ENCODE results near the gene SLC7A9. TPM values are rescaled to one million over a fixed set of nuclear protein-coding genes. Genes with fewer than 3 reads are reported as not detected.

The SLC7A9 gene
- total and polyA plus RNA-seq, 10 of the 15 experiments (the other 5 are each of a cell fraction or from before 2014, with no cell fraction given): 0.13 to 0.17 TPM; not detected in 8

DNA sequence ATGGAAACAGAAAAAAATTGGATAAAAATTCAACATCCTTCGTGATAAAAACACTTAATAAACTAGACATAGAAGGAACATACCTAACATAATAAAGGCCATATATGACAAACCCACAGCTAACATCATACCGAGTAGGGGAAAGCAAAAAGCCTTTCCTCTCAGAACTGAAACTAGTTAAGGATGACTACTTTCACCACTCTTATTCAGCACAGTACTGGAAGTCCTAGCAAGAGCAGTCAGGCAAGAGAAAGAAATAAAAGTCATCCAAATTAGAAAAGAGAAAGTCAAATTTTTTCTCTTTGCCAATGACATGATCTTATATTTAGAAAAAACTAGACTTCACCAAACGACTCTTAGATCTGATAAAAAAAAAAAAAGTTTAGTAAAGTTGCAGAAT is 25.8 kb upstream of the SLC7A9 start:
- no peak overlapping the region for H3K4me3 ChIP-seq
- POLR2A ChIA-PET: no interaction called here
- H3K4me2 ChIP-seq (ENCODE audit: control insufficient read depth, insufficient read depth): no peak overlapping the region
- FAIRE-seq: peak; percentile 35
- peaks cover 0 to 2% of the 10 kb centered on the region in 2 experiments; a peak in 1 of 4 replicates for H3K36me3 ChIP-seq (ENCODE audit: control insufficient read depth in 2 of 2, insufficient read depth in 2 of 2, low read length in 1 of 2)
- H4K20me1 ChIP-seq (ENCODE audit: control insufficient read depth, insufficient read depth): no peaks in the 10 kb centered on the region
- H3K79me2 ChIP-seq (ENCODE audit: control insufficient read depth, insufficient read depth, low read length): no peaks in the 10 kb centered on the region
- peaks cover 4% of the 10 kb centered on the region; the same call in 2 of the 3 replicates for H3K9me3 ChIP-seq (replicated peaks; ENCODE audit: control insufficient read depth, insufficient read depth, low read length)
- no peak overlapping the region for H3K27ac ChIP-seq (ENCODE audit: control insufficient read depth, insufficient read depth)
- SMC1A ChIA-PET (ENCODE audit: uncharacterized antibody, unreplicated experiment): interaction anchor here (0.7 to 1.0 kb wide), 3 partner anchors 75 to 100 kb away, joined by 3 read pairs; no protein-coding TSS in a partner anchor
- peaks cover 2% of the 10 kb centered on the region; the same call in 1 of the 2 replicates for H3K4me1 ChIP-seq (ENCODE audit: control insufficient read depth, insufficient read depth, low read length)
- RAD21 ChIA-PET (ENCODE audit: unreplicated experiment): no interaction called here
- in situ Hi-C loops (cut with MboI): no loop called here
- no peaks in the 10 kb centered on the region for H3K27me3 ChIP-seq (replicated peaks in 1 of 2; ENCODE audit: control insufficient read depth in 2 of 2, insufficient read depth in 2 of 2, low read length in 1 of 2)
- intact Hi-C loops (cut with micrococcal nuclease; ENCODE audit: unreplicated experiment): no loop called here
- peak; percentile 48 for DNase-seq (ENCODE audit: low read depth, low spot score)
- 1% methylated on average over 3 of the region's 3 CpGs for WGBS (ENCODE audit: insufficient coverage, insufficient replicate concordance, low lambda C conversion rate, missing lambda C conversion rate)
- no TSS peak for BruUV-seq (replicated peaks)
- CTCF ChIA-PET: no interaction called here
- H2AFZ ChIP-seq (ENCODE audit: control insufficient read depth, low read depth, low read length): no peak overlapping the region
- ATAC-seq: peak; percentile 98
- H3K9ac ChIP-seq (ENCODE audit: control insufficient read depth, insufficient read depth, low read length): no peak overlapping the region
- TF ChIP-seq STAT1 (conservative IDR thresholded peaks at IDR 0.05) (no peak), TBL1XR1 (IDR thresholded peaks at IDR 0.05; ENCODE audit: low read depth, low read length) (no peak), SREBF2 (IDR thresholded peaks at IDR 0.05; ENCODE audit: low read length) (no peak), ATF7 (IDR thresholded peaks at IDR 0.05; ENCODE audit: low read depth) (peak; percentile 51; the same call in 1 of the 2 replicates), CBFB (IDR thresholded peaks at IDR 0.05; ENCODE audit: low read depth) (no peak), MYB (IDR thresholded peaks at IDR 0.05; ENCODE audit: borderline replicate concordance, low read depth, low read length) (no peak), CHD4 (IDR thresholded peaks at IDR 0.05) (no peak), NFYB (IDR thresholded peaks at IDR 0.05; ENCODE audit: insufficient read depth, low read depth, low read length) (no peak), MEF2A (IDR thresholded peaks at IDR 0.05; ENCODE audit: insufficient read depth, low read depth, low read length) (peak; percentile 51; the same call in 1 of the 2 replicates), CEBPB (IDR thresholded peaks at IDR 0.05; ENCODE audit: borderline replicate concordance in 1 of 2, low read depth in 2 of 2, low read length in 2 of 2) (no peak), HDAC6 (IDR thresholded peaks at IDR 0.05; ENCODE audit: unreplicated experiment) (no peak), NBN (IDR thresholded peaks at IDR 0.05) (no peak), DPF2 (IDR thresholded peaks at IDR 0.05) (no peak)
- TF ChIP-seq, protein P1, sequence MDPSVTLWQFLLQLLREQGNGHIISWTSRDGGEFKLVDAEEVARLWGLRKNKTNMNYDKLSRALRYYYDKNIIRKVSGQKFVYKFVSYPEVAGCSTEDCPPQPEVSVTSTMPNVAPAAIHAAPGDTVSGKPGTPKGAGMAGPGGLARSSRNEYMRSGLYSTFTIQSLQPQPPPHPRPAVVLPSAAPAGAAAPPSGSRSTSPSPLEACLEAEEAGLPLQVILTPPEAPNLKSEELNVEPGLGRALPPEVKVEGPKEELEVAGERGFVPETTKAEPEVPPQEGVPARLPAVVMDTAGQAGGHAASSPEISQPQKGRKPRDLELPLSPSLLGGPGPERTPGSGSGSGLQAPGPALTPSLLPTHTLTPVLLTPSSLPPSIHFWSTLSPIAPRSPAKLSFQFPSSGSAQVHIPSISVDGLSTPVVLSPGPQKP (IDR thresholded peaks at IDR 0.05; ENCODE audit: low read depth, low read length): no peak
- TF ChIP-seq, protein P2, sequence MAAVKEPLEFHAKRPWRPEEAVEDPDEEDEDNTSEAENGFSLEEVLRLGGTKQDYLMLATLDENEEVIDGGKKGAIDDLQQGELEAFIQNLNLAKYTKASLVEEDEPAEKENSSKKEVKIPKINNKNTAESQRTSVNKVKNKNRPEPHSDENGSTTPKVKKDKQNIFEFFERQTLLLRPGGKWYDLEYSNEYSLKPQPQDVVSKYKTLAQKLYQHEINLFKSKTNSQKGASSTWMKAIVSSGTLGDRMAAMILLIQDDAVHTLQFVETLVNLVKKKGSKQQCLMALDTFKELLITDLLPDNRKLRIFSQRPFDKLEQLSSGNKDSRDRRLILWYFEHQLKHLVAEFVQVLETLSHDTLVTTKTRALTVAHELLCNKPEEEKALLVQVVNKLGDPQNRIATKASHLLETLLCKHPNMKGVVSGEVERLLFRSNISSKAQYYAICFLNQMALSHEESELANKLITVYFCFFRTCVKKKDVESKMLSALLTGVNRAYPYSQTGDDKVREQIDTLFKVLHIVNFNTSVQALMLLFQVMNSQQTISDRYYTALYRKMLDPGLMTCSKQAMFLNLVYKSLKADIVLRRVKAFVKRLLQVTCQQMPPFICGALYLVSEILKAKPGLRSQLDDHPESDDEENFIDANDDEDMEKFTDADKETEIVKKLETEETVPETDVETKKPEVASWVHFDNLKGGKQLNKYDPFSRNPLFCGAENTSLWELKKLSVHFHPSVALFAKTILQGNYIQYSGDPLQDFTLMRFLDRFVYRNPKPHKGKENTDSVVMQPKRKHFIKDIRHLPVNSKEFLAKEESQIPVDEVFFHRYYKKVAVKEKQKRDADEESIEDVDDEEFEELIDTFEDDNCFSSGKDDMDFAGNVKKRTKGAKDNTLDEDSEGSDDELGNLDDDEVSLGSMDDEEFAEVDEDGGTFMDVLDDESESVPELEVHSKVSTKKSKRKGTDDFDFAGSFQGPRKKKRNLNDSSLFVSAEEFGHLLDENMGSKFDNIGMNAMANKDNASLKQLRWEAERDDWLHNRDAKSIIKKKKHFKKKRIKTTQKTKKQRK (IDR thresholded peaks at IDR 0.05; ENCODE audit: low read depth, low read length): no peak
- TF ChIP-seq, protein P3, sequence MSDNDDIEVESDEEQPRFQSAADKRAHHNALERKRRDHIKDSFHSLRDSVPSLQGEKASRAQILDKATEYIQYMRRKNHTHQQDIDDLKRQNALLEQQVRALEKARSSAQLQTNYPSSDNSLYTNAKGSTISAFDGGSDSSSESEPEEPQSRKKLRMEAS (IDR thresholded peaks at IDR 0.05; ENCODE audit: low read depth, low read length): no peak
- TF ChIP-seq, protein P4, sequence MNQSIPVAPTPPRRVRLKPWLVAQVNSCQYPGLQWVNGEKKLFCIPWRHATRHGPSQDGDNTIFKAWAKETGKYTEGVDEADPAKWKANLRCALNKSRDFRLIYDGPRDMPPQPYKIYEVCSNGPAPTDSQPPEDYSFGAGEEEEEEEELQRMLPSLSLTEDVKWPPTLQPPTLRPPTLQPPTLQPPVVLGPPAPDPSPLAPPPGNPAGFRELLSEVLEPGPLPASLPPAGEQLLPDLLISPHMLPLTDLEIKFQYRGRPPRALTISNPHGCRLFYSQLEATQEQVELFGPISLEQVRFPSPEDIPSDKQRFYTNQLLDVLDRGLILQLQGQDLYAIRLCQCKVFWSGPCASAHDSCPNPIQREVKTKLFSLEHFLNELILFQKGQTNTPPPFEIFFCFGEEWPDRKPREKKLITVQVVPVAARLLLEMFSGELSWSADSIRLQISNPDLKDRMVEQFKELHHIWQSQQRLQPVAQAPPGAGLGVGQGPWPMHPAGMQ (IDR thresholded peaks at IDR 0.05; ENCODE audit: borderline replicate concordance): no peak
- TF ChIP-seq, protein P5, sequence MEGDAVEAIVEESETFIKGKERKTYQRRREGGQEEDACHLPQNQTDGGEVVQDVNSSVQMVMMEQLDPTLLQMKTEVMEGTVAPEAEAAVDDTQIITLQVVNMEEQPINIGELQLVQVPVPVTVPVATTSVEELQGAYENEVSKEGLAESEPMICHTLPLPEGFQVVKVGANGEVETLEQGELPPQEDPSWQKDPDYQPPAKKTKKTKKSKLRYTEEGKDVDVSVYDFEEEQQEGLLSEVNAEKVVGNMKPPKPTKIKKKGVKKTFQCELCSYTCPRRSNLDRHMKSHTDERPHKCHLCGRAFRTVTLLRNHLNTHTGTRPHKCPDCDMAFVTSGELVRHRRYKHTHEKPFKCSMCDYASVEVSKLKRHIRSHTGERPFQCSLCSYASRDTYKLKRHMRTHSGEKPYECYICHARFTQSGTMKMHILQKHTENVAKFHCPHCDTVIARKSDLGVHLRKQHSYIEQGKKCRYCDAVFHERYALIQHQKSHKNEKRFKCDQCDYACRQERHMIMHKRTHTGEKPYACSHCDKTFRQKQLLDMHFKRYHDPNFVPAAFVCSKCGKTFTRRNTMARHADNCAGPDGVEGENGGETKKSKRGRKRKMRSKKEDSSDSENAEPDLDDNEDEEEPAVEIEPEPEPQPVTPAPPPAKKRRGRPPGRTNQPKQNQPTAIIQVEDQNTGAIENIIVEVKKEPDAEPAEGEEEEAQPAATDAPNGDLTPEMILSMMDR (IDR thresholded peaks at IDR 0.05 in 2 of 3, conservative IDR thresholded peaks at IDR 0.05 in 1 of 3; ENCODE audit: control insufficient read depth in 2 of 3, extremely low read depth in 1 of 3, insufficient read depth in 1 of 3, low read depth in 3 of 3, low read length in 3 of 3): no peak
